ENCODE measurements around the gene SHE. TPM values are rescaled to one million over a fixed set of nuclear protein-coding genes. Genes with fewer than 3 reads are reported as not detected.

Gene SHE
- total and polyA plus RNA-seq, 2 donors (not counting 1 experiment from before 2014, with no cell fraction given), result not detected

GRCh38 chr1:154463512-154463990 is 38.7 kb downstream of the SHE start:
- Histone ChIP-seq H3K79me2 (ENCODE audit: control insufficient read depth, insufficient read depth, low read length) (no peaks in the 10 kb centered on the region), H3K27me3 (ENCODE audit: control insufficient read depth, insufficient read depth, low read length) (no peaks in the 10 kb centered on the region), H2AFZ (ENCODE audit: low read length) (no peak overlapping the region), H3K4me2 (ENCODE audit: extremely low read depth, insufficient read depth, low read length) (no peak overlapping the region), H4K20me1 (ENCODE audit: control insufficient read depth, extremely low read depth, insufficient read depth, low read length) (no peaks in the 10 kb centered on the region), H3K27ac (ENCODE audit: insufficient read depth, low read length) (peak overlapping the region; percentile 81), H3K36me3 (ENCODE audit: control insufficient read depth, insufficient read depth, low read length) (no peaks in the 10 kb centered on the region), H3K4me3 (replicated peaks in 1 of 4; ENCODE audit: control extremely low read depth in 1 of 4, insufficient read depth in 1 of 4, low read depth in 3 of 4, low read length in 4 of 4) (no peak overlapping the region), H3K4me1 (ENCODE audit: control insufficient read depth, extremely low read depth, insufficient read depth, low read length) (peaks cover 5% of the 10 kb centered on the region), H3K9me3 (ENCODE audit: control insufficient read depth, insufficient read depth, low read depth, low read length) (no peaks in the 10 kb centered on the region), H3K9ac (ENCODE audit: insufficient read depth, low read length) (no peak overlapping the region)
- TF ChIP-seq CTCF (conservative IDR thresholded peaks at IDR 0.05 in 1 of 2, IDR thresholded peaks at IDR 0.05 in 1 of 2; ENCODE audit: low read depth in 1 of 2, low read length in 2 of 2), result no peak
- no peak for TF ChIP-seq EZH2 (IDR thresholded peaks at IDR 0.05; ENCODE audit: low read length, missing control alignments)
- DNase-seq (ENCODE audit: low read depth in 2 of 2), result no peak

GRCh38 chr1:154460695-154461260 is 41.4 kb downstream of the SHE start:
- no peaks in the 10 kb centered on the region for H3K9me3 ChIP-seq (ENCODE audit: control insufficient read depth, insufficient read depth, low read depth, low read length)
- H3K36me3 ChIP-seq (ENCODE audit: control insufficient read depth, insufficient read depth, low read length), result peaks cover 2% of the 10 kb centered on the region
- H3K27ac ChIP-seq (ENCODE audit: insufficient read depth, low read length), result no peak overlapping the region
- peaks cover 5% of the 10 kb centered on the region for H3K4me1 ChIP-seq (ENCODE audit: control insufficient read depth, extremely low read depth, insufficient read depth, low read length)
- H3K79me2 ChIP-seq (ENCODE audit: control insufficient read depth, insufficient read depth, low read length), result no peaks in the 10 kb centered on the region
- no peak overlapping the region for H2AFZ ChIP-seq (ENCODE audit: low read length)
- no peaks in the 10 kb centered on the region for H3K27me3 ChIP-seq (ENCODE audit: control insufficient read depth, insufficient read depth, low read length)
- DNase-seq (ENCODE audit: low read depth in 2 of 2), result no peak
- H3K9ac ChIP-seq (ENCODE audit: insufficient read depth, low read length), result no peak overlapping the region
- H3K4me2 ChIP-seq (ENCODE audit: extremely low read depth, insufficient read depth, low read length), result no peak overlapping the region
- H3K4me3 ChIP-seq (replicated peaks in 1 of 4; ENCODE audit: control extremely low read depth in 1 of 4, insufficient read depth in 1 of 4, low read depth in 3 of 4, low read length in 4 of 4), result no peak overlapping the region
- TF ChIP-seq CTCF (conservative IDR thresholded peaks at IDR 0.05 in 1 of 2, IDR thresholded peaks at IDR 0.05 in 1 of 2; ENCODE audit: low read depth in 1 of 2, low read length in 2 of 2), result no peak
- no peak for TF ChIP-seq EZH2 (IDR thresholded peaks at IDR 0.05; ENCODE audit: low read length, missing control alignments)
- no peaks in the 10 kb centered on the region for H4K20me1 ChIP-seq (ENCODE audit: control insufficient read depth, extremely low read depth, insufficient read depth, low read length)

GRCh38 chr1:154459080-154459479 is 43.1 kb downstream of the SHE start:
- H2AFZ ChIP-seq (ENCODE audit: low read length), result no peak overlapping the region
- DNase-seq (ENCODE audit: low read depth in 2 of 2), result no peak
- H3K9me3 ChIP-seq (ENCODE audit: control insufficient read depth, insufficient read depth, low read depth, low read length), result no peaks in the 10 kb centered on the region
- H4K20me1 ChIP-seq (ENCODE audit: control insufficient read depth, extremely low read depth, insufficient read depth, low read length), result no peaks in the 10 kb centered on the region
- no peaks in the 10 kb centered on the region for H3K27me3 ChIP-seq (ENCODE audit: control insufficient read depth, insufficient read depth, low read length)
- H3K4me3 ChIP-seq (replicated peaks in 1 of 4; ENCODE audit: control extremely low read depth in 1 of 4, insufficient read depth in 1 of 4, low read depth in 3 of 4, low read length in 4 of 4), result no peak overlapping the region
- H3K9ac ChIP-seq (ENCODE audit: insufficient read depth, low read length), result no peak overlapping the region
- H3K79me2 ChIP-seq (ENCODE audit: control insufficient read depth, insufficient read depth, low read length), result no peaks in the 10 kb centered on the region
- H3K4me2 ChIP-seq (ENCODE audit: extremely low read depth, insufficient read depth, low read length), result no peak overlapping the region
- TF ChIP-seq EZH2 (IDR thresholded peaks at IDR 0.05; ENCODE audit: low read length, missing control alignments) (no peak), CTCF (conservative IDR thresholded peaks at IDR 0.05 in 1 of 2, IDR thresholded peaks at IDR 0.05 in 1 of 2; ENCODE audit: low read depth in 1 of 2, low read length in 2 of 2) (no peak)
- peaks cover 2% of the 10 kb centered on the region for H3K36me3 ChIP-seq (ENCODE audit: control insufficient read depth, insufficient read depth, low read length)
- H3K4me1 ChIP-seq (ENCODE audit: control insufficient read depth, extremely low read depth, insufficient read depth, low read length), result peaks cover 5% of the 10 kb centered on the region
- no peak overlapping the region for H3K27ac ChIP-seq (ENCODE audit: insufficient read depth, low read length)

Data from fibroblast of lung (primary cell).